Esophagus muscularis mucosa (tissue), 4 donors: ENCODE data around the gene QPRT. TPM values are rescaled to one million over a fixed set of nuclear protein-coding genes. Genes with fewer than 3 reads are reported as not detected.
"Not testable (repeated sequence)": the region's sequence is repeated elsewhere in the genome, so short reads cannot be mapped to it uniquely, and the experiment has no call there.

Experiments
- DNase-seq: peaks from one replicate; pipeline ENCODE4 v3.0.0-alpha.2; 2017; ENCODE audit errors: extremely low spot score
- H3K27ac ChIP-seq, 4 donors: fragments of 200-600 bp; sonication (generic); replicated peaks in 1 of 4; 1 replicate in 3 of 4; 2 replicates in 1 of 4; pipeline ENCODE4 v1.5.1; 2016 to 2019; ENCODE audit warnings: mild to moderate bottlenecking in 1 of 4
- H3K27me3 ChIP-seq, 4 donors: fragments of 200-600 bp; sonication (generic); one replicate each; pipeline versions ENCODE4 v1.5.1 to v1.6.0; 2016 to 2019
- H3K36me3 ChIP-seq, 4 donors: fragments of 200-600 bp; sonication (generic); one replicate each; pipeline ENCODE4 v1.5.1; 2016 to 2019
- H3K4me1 ChIP-seq, 4 donors: fragments of 200-600 bp; sonication (generic); one replicate each; pipeline ENCODE4 v1.5.1; 2016 to 2019
- H3K4me3 ChIP-seq, 4 donors: fragments of 200-600 bp; sonication (generic); 1 replicate in 2 of 4; 2 replicates in 2 of 4; pipeline ENCODE4 v1.5.1; 2016 to 2019; ENCODE audit warnings: mild to moderate bottlenecking in 4 of 4, moderate library complexity in 1 of 4
- H3K9me3 ChIP-seq, 4 donors: fragments of 200-600 bp; sonication (generic); 1 replicate in 3 of 4; 2 replicates in 1 of 4; pipeline ENCODE4 v1.5.1; 2016 to 2019
- EP300 ChIP-seq: sonication (generic); formaldehyde crosslinking; IDR thresholded peaks from one replicate; pipeline ENCODE4 v1.6.1; 2017; ENCODE audit warnings: antibody characterized with exemption
- POLR2A ChIP-seq: fragments of 450-650 bp; IDR thresholded peaks from one replicate; pipeline ENCODE4 v1.6.1; 2017; ENCODE audit warnings: antibody characterized with exemption, moderate library complexity, mild to moderate bottlenecking, low read depth
- POLR2AphosphoS5 ChIP-seq, 2 donors: sonication (generic); formaldehyde crosslinking; IDR thresholded peaks; one replicate each; pipeline ENCODE4 v1.6.1; 2017; ENCODE audit warnings: antibody characterized with exemption in 2 of 2
- WGBS: methylation state at CpG from one replicate; pipeline ENCODE4 v1.1.5; 2018; 5-methylcytosine and 5-hydroxymethylcytosine counted together
- intact Hi-C: fragments of 100-400 bp; cut with DNase I; formaldehyde crosslinking; loops from one replicate; pipeline ENCODE4 v1.15.1; 2023
- total RNA-seq, 4 donors: library from RNA; depleted of rRNA; stranded (reverse); fragments of >200 nt; gene quantifications; one replicate each; pipeline versions ENCODE4 v1.1.0 to v1.2.1, GENCODE V29; 2016
- TF ChIP-seq, protein P1 (sequence below), 3 experiments: fragments of 200-600 bp in 2 of 3; fragments of 450-650 bp in 1 of 3; sonication (generic) in 2 of 3; IDR thresholded peaks; one replicate each; pipeline ENCODE4 v1.5.1; 2017 to 2019; ENCODE audit warnings: antibody characterized with exemption in 3 of 3, mild to moderate bottlenecking in 2 of 3, moderate library complexity in 1 of 3

Gene QPRT
- total RNA-seq, 4 donors from 2014 or later: 1.7 to 5.1 (median 2.7) TPM

- 85% methylated on average over 7 of the region's 7 CpGs for WGBS
- Histone ChIP-seq H3K36me3 (no peaks in the 10 kb centered on the region), H3K4me3 (no peak overlapping the region), H3K27me3 (peaks cover 0 to 27% (median 2%) of the 10 kb centered on the region in 4 donors), H3K9me3 (no peaks in the 10 kb centered on the region), H3K4me1 (peaks cover 0 to 5% (median 2%) of the 10 kb centered on the region in 4 donors), H3K27ac (no peak overlapping the region)
- DNase-seq: no peak
- TF ChIP-seq POLR2AphosphoS5 (IDR thresholded peaks at IDR 0.05): no peak
- intact Hi-C loops: no loop called here
These were observed 48.5 kb downstream of the QPRT start for GRCh38 chr16:29727452-29727851.

DNA sequence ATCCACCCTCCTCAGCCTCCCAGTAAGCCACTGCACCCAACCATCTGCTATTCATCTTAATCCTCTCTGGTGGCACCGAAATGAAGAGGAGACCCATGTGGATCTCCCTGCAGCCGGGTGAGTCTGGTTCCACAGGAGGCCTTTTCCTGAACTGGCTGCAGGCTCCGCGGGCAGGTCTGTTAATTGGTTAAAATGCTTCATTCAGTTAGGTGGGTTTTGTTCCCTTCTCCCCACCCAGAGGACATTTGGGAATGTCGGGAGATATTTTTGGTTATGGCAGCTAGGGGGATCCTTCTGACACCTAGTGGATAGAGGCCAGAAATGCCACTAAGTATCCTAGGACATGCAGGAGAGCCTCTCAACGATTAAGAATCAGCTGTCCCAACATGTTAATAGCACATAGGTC, 50.1 kb downstream of the QPRT start:
- intact Hi-C loops: no loop called here
- 40% methylated on average over 6 of the region's 6 CpGs for WGBS
- H3K36me3 ChIP-seq: no peaks in the 10 kb centered on the region
- no peak overlapping the region for H3K4me3 ChIP-seq
- peaks cover 0 to 5% (median 2%) of the 10 kb centered on the region in 4 donors for H3K4me1 ChIP-seq
- TF ChIP-seq POLR2A (no peak), EP300 (no peak)
- TF ChIP-seq, protein P1, sequence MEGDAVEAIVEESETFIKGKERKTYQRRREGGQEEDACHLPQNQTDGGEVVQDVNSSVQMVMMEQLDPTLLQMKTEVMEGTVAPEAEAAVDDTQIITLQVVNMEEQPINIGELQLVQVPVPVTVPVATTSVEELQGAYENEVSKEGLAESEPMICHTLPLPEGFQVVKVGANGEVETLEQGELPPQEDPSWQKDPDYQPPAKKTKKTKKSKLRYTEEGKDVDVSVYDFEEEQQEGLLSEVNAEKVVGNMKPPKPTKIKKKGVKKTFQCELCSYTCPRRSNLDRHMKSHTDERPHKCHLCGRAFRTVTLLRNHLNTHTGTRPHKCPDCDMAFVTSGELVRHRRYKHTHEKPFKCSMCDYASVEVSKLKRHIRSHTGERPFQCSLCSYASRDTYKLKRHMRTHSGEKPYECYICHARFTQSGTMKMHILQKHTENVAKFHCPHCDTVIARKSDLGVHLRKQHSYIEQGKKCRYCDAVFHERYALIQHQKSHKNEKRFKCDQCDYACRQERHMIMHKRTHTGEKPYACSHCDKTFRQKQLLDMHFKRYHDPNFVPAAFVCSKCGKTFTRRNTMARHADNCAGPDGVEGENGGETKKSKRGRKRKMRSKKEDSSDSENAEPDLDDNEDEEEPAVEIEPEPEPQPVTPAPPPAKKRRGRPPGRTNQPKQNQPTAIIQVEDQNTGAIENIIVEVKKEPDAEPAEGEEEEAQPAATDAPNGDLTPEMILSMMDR (IDR thresholded peaks at IDR 0.05): peak; percentile 31 to 53 (median 43)
- no peak overlapping the region for H3K27ac ChIP-seq
- H3K9me3 ChIP-seq: no peaks in the 10 kb centered on the region
- no peak for DNase-seq
- H3K27me3 ChIP-seq: peaks cover 0 to 43% (median 2%) of the 10 kb centered on the region in 4 donors

DNA sequence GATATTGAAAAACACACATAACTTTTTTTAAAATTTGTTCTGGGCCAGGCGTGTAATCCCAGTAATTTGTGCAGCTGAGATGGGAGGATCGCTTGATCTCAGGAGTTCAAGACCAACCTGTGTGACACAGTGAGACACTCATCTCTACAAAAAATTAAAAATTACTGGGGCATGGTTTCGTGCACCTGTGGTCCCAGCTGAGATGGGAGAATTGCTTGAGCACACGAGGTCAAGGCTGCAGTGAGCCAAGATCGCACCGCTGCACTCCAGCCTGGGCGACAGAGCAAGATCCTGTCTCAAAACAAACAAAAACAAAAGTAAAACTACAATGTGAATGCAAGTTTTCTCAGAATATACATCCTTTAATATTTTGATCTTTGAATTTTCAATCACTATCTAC, 51.7 kb downstream of the QPRT start:
- H3K27ac ChIP-seq: no peak overlapping the region
- peaks cover 0 to 54% (median 0%) of the 10 kb centered on the region in 4 donors for H3K27me3 ChIP-seq
- TF ChIP-seq EP300: no peak
- no peak for TF ChIP-seq POLR2A
- no peak for TF ChIP-seq POLR2AphosphoS5 (IDR thresholded peaks at IDR 0.05)
- TF ChIP-seq, protein P1 (IDR thresholded peaks at IDR 0.05): no peak
- no peak overlapping the region for H3K4me3 ChIP-seq
- peaks cover 0 to 5% (median 2%) of the 10 kb centered on the region in 4 donors for H3K4me1 ChIP-seq
- WGBS: 76% methylated on average over 7 of the region's 7 CpGs
- intact Hi-C loops: loop anchor here (10.0 kb wide), 1 partner anchor 54 kb away; no protein-coding TSS in a partner anchor
- DNase-seq: no peak
- no peaks in the 10 kb centered on the region for H3K36me3 ChIP-seq
- H3K9me3 ChIP-seq: no peaks in the 10 kb centered on the region

DNA sequence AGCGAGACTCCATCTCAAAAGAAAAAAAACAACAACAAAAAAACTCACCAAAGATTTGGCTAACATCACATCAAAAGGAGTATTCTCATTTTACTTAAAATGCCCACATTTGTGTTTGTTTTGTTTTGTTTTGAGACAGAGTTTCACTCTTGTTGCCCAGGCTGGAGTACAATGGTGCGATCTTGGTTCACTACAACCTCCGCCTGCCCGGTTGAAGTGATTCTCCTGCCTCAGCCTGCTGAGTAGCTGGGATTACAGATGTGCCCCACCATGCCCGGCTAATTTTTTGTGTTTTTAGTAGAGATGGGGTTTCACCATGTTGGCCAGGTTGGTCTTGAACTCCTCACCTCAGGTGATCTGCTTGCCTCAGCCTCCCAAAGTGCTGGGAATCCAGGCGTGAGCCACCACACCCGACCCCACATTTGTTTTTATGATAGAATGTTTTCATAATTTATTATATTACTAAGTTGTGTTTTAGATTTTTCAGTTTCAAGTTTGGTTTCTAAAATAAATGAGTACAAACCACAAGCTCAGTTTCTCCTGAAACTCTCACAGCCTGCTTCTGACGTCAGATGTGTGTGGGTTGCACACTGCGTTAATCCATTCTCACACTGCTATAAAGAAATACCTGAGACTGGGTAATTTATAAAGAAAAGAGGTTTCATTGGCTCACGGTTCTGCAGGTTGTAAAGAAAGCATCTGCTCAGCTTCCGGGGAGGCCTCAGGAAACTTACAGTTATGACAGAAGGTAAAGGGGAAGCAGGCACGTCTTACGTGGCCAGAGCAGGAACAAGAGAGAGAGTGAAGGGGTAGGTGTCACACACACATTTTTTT, 53.0 kb downstream of the QPRT start:
- H3K27me3 ChIP-seq: peaks cover 0 to 54% (median 0%) of the 10 kb centered on the region in 4 donors
- 85% methylated on average over 13 of the region's 13 CpGs for WGBS
- H3K4me1 ChIP-seq, H3K9me3 ChIP-seq, H3K27ac ChIP-seq, H3K4me3 ChIP-seq, DNase-seq, H3K36me3 ChIP-seq: not testable (repeated sequence)
- intact Hi-C loops: loop anchor here (10.0 kb wide), 1 partner anchor 53 kb away; no protein-coding TSS in a partner anchor

- H3K27ac ChIP-seq: no peak overlapping the region
- no peaks in the 10 kb centered on the region for H3K4me1 ChIP-seq
- DNase-seq: no peak
- no peaks in the 10 kb centered on the region for H3K9me3 ChIP-seq
- intact Hi-C loops: loop anchor here (10.0 kb wide), 1 partner anchor 50 kb away; no protein-coding TSS in a partner anchor
- no peak for TF ChIP-seq POLR2AphosphoS5 (IDR thresholded peaks at IDR 0.05)
- no peak for TF ChIP-seq EP300
- TF ChIP-seq, protein P1 (IDR thresholded peaks at IDR 0.05): no peak
- no peak for TF ChIP-seq POLR2A
- peaks cover 0 to 38% (median 0%) of the 10 kb centered on the region in 4 donors for H3K27me3 ChIP-seq
- no peak overlapping the region for H3K4me3 ChIP-seq
- H3K36me3 ChIP-seq: no peaks in the 10 kb centered on the region
- 96% methylated on average over 1 of the region's 1 CpG for WGBS
These were observed 55.8 kb downstream of the QPRT start for GRCh38 chr16:29734786-29735185.
